Lower leg skin (tissue), 3 donors: ENCODE results near the gene CHMP5.

Experiments used
- CTCF ChIP-seq, 3 donors: fragments of 450-650 bp; IDR thresholded peaks; one replicate each; pipeline ENCODE4 v1.5.1; 2016; ENCODE audit warnings: antibody characterized with exemption in 3 of 3, mild to moderate bottlenecking in 3 of 3, moderate library complexity in 2 of 3
- POLR2A ChIP-seq, 2 donors: fragments of 450-650 bp; IDR thresholded peaks; one replicate each; pipeline ENCODE4 v1.6.1; 2016 to 2017; ENCODE audit warnings: antibody characterized with exemption in 2 of 2, mild to moderate bottlenecking in 1 of 2, moderate library complexity in 1 of 2

DNA sequence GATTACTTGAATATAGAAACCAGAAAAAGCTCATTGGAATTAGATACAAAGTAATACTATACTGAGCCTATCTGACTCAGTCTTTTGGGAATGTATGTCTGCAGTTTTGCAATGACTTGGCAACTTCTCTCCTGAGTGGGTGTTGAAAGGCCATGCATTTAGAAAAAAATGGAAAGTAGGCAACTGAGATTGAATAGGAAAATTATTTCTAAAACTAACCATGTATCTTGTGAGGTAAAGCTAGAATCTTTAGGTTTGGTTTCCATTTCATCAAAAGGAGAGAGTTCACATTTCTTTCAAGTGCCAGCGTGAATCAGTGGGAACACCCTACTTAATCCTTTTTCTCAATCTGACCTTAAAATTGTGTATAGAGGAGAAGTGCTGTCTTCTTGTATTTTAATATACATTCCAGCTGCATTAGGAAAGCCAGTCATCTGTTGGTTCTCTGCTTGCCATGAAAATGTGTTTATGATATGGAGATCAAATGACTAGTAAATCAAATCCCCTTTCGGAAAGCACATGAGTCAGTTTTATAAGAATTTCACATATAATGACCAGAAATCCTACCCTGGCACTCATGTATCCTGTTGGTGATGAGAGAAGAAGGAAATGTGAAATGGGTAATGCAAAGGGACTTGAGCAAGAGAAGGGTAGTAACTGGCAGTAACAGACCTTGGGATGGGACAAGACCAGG is 55.9 kb downstream of the CHMP5 start:
- TF ChIP-seq CTCF (IDR thresholded peaks at IDR 0.05) (no peak), POLR2A (IDR thresholded peaks at IDR 0.05) (no peak)
